Keratinocyte (primary cell): ENCODE measurements around the gene SLC26A3. TPM values are rescaled to one million over a fixed set of nuclear protein-coding genes. Genes with fewer than 3 reads are reported as not detected.

Experiments used
- DNase-seq: peaks from one replicate; pipeline ENCODE4 v3.0.0-alpha.2; 2011; ENCODE audit warnings: low read depth, missing footprints, low spot score
- FAIRE-seq: peaks from 2 replicates; lab custom pipeline; 2011; peaks lifted over from hg19 to GRCh38; lab: Jason Lieb, UNC
- H2AFZ ChIP-seq: 2 replicates; pipeline ENCODE4 v1.6.0; 2012; ENCODE audit warnings: low read length, control low read depth, inconsistent platforms; ENCODE audit not compliant: control insufficient read depth
- H3K27ac ChIP-seq: 2 replicates; pipeline ENCODE4 v1.5.1; 2011; ENCODE audit warnings: low read length; ENCODE audit not compliant: control insufficient read depth, insufficient read depth
- H3K27me3 ChIP-seq: 3 replicates; pipeline ENCODE4 v1.6.0; 2011; ENCODE audit warnings: low read length; ENCODE audit not compliant: control insufficient read depth, insufficient read depth; ENCODE audit errors: extremely low read depth
- H3K36me3 ChIP-seq, 2 experiments: 2 replicates in 1 of 2; 3 replicates in 1 of 2; pipeline ENCODE4 v1.5.1; 2011; ENCODE audit warnings: low read length in 2 of 2, mild to moderate bottlenecking in 1 of 2; ENCODE audit not compliant: control insufficient read depth in 2 of 2, insufficient read depth in 2 of 2; ENCODE audit errors: extremely low read depth in 1 of 2
- H3K4me1 ChIP-seq: 3 replicates; pipeline ENCODE4 v1.5.1; 2011; ENCODE audit warnings: low read length; ENCODE audit not compliant: control insufficient read depth, insufficient read depth; ENCODE audit errors: extremely low read depth
- H3K4me2 ChIP-seq: 3 replicates; pipeline ENCODE4 v1.6.0; 2011; ENCODE audit warnings: low read depth, low read length; ENCODE audit not compliant: control insufficient read depth, insufficient read depth; ENCODE audit errors: extremely low read depth
- H3K4me3 ChIP-seq, 3 experiments: fragments of 200-600 bp in 1 of 3; sonication (generic) in 1 of 3; 2 replicates in 2 of 3; 3 replicates in 1 of 3; pipeline ENCODE4 v1.5.1; 2011 to 2016; ENCODE audit warnings: low read length in 3 of 3, mild to moderate bottlenecking in 3 of 3, control low read depth in 2 of 3, inconsistent platforms in 1 of 3, low read depth in 1 of 3, mixed read lengths in 1 of 3, mixed run types in 1 of 3, moderate library complexity in 1 of 3; ENCODE audit not compliant: control insufficient read depth in 2 of 3, insufficient read depth in 2 of 3; ENCODE audit errors: extremely low read depth in 1 of 3
- H3K79me2 ChIP-seq: 2 replicates; pipeline ENCODE4 v1.6.0; 2012; ENCODE audit warnings: low read length; ENCODE audit not compliant: control insufficient read depth, insufficient read depth
- H3K9ac ChIP-seq: 3 replicates; pipeline ENCODE4 v1.6.0; 2011; ENCODE audit warnings: low read length; ENCODE audit not compliant: control insufficient read depth, insufficient read depth; ENCODE audit errors: extremely low read depth
- H3K9me1 ChIP-seq: 3 replicates; pipeline ENCODE4 v1.6.0; 2011; ENCODE audit warnings: low read length; ENCODE audit not compliant: control insufficient read depth, insufficient read depth; ENCODE audit errors: extremely low read depth
- H3K9me3 ChIP-seq: 2 replicates; pipeline ENCODE4 v1.5.1; 2012; ENCODE audit warnings: low read depth, low read length; ENCODE audit not compliant: control insufficient read depth
- H4K20me1 ChIP-seq: 3 replicates; pipeline ENCODE4 v1.6.0; 2011; ENCODE audit warnings: low read length; ENCODE audit not compliant: control insufficient read depth, insufficient read depth; ENCODE audit errors: extremely low read depth
- EZH2 ChIP-seq: IDR thresholded peaks from one replicate; pipeline ENCODE4 v1.6.1; 2012; ENCODE audit warnings: inconsistent platforms, mild to moderate bottlenecking, low read length, moderate library complexity
- dilution Hi-C: fragments of 300-500 bp; cut with MboI; formaldehyde crosslinking; loops from one replicate; pipeline ENCODE4 v1.7.0; 2020; ENCODE audit warnings: low sequenced_read_pairs; ENCODE audit not compliant: extremely low pct_ligation_motif_present
- polyA plus RNA-seq, 5 experiments: library from polyadenylated mRNA; depleted of rRNA in 3 of 5; stranded (reverse) in 3 of 5; stranded (forward) in 1 of 5; unstranded in 1 of 5; fragments of >200 nt; gene quantifications; 1 replicate in 1 of 5; 2 replicates in 3 of 5; 3 replicates in 1 of 5; pipeline versions ENCODE4 v1.2.1 to v1.2.3, GENCODE V29; 2011 to 2012; ENCODE audit warnings: missing spikeins in 2 of 5, low read depth in 1 of 5, low replicate concordance in 1 of 5
- TF ChIP-seq, protein P1 (sequence below), 3 experiments: IDR thresholded peaks in 1 of 3; conservative IDR thresholded peaks in 1 of 3; optimal IDR thresholded peaks in 1 of 3; 2 replicates in 2 of 3; 3 replicates in 1 of 3; pipeline versions ENCODE3 to v1.5.1; 2011; ENCODE audit warnings: low read length in 3 of 3, mild to moderate bottlenecking in 3 of 3, moderate library complexity in 2 of 3, control low read depth in 1 of 3, inconsistent platforms in 1 of 3; ENCODE audit not compliant: insufficient read depth in 2 of 3; ENCODE audit errors: extremely low read depth in 1 of 3

SLC26A3 gene
- polyA plus RNA-seq, 1 donor (not counting 4 experiments of a cell fraction or from before 2014, with no cell fraction given): not detected

DNA sequence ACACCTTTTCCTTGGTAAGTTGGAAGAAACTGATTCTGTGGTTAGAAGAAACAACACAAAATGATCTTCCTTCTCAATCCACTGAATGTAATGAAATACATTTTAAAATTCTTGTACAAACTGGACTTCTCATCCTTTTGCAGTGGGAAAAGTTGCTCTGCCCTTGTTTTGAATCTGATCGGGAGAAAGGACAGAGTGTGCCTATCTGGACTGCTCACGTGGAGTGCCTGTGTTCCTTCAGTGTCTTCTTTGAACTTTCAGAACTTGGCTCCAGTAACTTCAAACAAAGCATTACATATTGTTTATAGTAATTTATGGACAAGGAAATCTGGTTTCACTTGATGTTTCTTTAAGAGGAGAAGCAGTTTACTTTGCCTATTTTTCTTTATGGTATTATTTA, 17.1 kb downstream of the SLC26A3 start:
- H3K27me3 ChIP-seq: peaks cover 6% of the 10 kb centered on the region
- DNase-seq: no peak
- no peaks in the 10 kb centered on the region for H3K36me3 ChIP-seq
- H3K4me1 ChIP-seq: no peaks in the 10 kb centered on the region
- H3K4me3 ChIP-seq: no peak overlapping the region
- dilution Hi-C loops: no loop called here
- no peaks in the 10 kb centered on the region for H3K9me3 ChIP-seq
- no peak overlapping the region for H3K27ac ChIP-seq
- no peak for FAIRE-seq
- no peaks in the 10 kb centered on the region for H4K20me1 ChIP-seq
- H3K79me2 ChIP-seq: no peaks in the 10 kb centered on the region
- no peaks in the 10 kb centered on the region for H3K9me1 ChIP-seq
- no peak overlapping the region for H3K4me2 ChIP-seq
- H2AFZ ChIP-seq: no peak overlapping the region
- no peak for TF ChIP-seq EZH2
- TF ChIP-seq, protein P1, sequence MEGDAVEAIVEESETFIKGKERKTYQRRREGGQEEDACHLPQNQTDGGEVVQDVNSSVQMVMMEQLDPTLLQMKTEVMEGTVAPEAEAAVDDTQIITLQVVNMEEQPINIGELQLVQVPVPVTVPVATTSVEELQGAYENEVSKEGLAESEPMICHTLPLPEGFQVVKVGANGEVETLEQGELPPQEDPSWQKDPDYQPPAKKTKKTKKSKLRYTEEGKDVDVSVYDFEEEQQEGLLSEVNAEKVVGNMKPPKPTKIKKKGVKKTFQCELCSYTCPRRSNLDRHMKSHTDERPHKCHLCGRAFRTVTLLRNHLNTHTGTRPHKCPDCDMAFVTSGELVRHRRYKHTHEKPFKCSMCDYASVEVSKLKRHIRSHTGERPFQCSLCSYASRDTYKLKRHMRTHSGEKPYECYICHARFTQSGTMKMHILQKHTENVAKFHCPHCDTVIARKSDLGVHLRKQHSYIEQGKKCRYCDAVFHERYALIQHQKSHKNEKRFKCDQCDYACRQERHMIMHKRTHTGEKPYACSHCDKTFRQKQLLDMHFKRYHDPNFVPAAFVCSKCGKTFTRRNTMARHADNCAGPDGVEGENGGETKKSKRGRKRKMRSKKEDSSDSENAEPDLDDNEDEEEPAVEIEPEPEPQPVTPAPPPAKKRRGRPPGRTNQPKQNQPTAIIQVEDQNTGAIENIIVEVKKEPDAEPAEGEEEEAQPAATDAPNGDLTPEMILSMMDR (optimal IDR thresholded peaks at IDR 0.05 in 1 of 3, IDR thresholded peaks at IDR 0.05 in 1 of 3, conservative IDR thresholded peaks at IDR 0.05 in 1 of 3; ENCODE audit: extremely low read depth in 1 of 3, insufficient read depth in 2 of 3, low read length in 3 of 3): no peak
- no peak overlapping the region for H3K9ac ChIP-seq

- Histone ChIP-seq H3K9me1 (no peaks in the 10 kb centered on the region), H3K27me3 (peaks cover 6% of the 10 kb centered on the region), H3K9me3 (no peaks in the 10 kb centered on the region), H2AFZ (no peak overlapping the region), H3K9ac (no peak overlapping the region), H3K4me3 (no peak overlapping the region), H4K20me1 (no peaks in the 10 kb centered on the region), H3K36me3 (no peaks in the 10 kb centered on the region), H3K4me1 (no peaks in the 10 kb centered on the region), H3K27ac (no peak overlapping the region), H3K79me2 (no peaks in the 10 kb centered on the region), H3K4me2 (no peak overlapping the region)
- DNase-seq (no peak), FAIRE-seq (no peak)
- TF ChIP-seq EZH2: no peak
- TF ChIP-seq, protein P1 (optimal IDR thresholded peaks at IDR 0.05 in 1 of 3, IDR thresholded peaks at IDR 0.05 in 1 of 3, conservative IDR thresholded peaks at IDR 0.05 in 1 of 3; ENCODE audit: extremely low read depth in 1 of 3, insufficient read depth in 2 of 3, low read length in 3 of 3): no peak
- dilution Hi-C loops: no loop called here
Measured at GRCh38 chr7:107785170-107785569, 17.9 kb downstream of the SLC26A3 start.
